HG03558 (cell line): ENCODE results near the gene PDE6B.

Experiments
- ATAC-seq: cut with Tn5 transposase; IDR thresholded peaks from one replicate; pipeline ENCODE4 v1.9.1; 2021; ENCODE audit warnings: moderate number of reproducible peaks; ENCODE audit not compliant: unreplicated experiment; ENCODE audit errors: extremely low read depth

Gene PDE6B

DNA sequence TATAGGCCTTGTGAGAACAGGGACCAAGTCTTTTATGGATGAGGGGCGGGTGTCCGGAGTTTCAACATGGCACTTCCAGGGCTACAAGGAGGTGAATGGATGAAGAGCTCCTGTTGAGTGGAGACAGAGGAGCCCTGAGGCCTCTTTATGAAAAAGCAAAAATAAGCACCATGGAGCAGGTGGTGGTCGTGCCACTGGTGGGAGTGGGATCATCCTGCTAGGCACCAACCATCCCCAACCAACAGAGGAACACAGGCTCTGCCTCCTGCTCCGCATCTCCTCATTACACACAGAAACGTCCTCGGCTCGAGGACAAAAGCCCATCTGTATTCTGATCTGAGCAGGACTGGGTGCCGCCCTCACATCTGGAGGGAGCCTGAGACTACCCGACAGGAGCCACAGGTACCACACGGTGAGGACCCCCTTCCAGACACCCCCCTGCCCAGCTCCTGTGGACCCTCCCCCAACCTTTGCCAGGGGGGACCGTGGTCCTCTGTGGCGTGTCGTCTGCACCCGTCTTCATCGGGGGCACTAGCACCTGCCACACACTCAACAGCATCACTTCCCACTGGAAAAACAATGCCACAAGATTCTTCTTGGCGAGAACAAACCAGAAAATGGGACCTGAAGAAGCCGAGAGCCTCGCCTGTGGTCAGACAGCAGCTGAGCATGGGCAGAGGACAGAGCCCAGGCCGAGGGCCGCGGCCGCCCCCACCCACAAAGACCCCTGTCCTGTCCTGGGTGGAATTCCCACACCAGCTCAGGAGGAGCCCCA, 3.9 kb upstream of the PDE6B start:
- ATAC-seq, result no peak

DNA sequence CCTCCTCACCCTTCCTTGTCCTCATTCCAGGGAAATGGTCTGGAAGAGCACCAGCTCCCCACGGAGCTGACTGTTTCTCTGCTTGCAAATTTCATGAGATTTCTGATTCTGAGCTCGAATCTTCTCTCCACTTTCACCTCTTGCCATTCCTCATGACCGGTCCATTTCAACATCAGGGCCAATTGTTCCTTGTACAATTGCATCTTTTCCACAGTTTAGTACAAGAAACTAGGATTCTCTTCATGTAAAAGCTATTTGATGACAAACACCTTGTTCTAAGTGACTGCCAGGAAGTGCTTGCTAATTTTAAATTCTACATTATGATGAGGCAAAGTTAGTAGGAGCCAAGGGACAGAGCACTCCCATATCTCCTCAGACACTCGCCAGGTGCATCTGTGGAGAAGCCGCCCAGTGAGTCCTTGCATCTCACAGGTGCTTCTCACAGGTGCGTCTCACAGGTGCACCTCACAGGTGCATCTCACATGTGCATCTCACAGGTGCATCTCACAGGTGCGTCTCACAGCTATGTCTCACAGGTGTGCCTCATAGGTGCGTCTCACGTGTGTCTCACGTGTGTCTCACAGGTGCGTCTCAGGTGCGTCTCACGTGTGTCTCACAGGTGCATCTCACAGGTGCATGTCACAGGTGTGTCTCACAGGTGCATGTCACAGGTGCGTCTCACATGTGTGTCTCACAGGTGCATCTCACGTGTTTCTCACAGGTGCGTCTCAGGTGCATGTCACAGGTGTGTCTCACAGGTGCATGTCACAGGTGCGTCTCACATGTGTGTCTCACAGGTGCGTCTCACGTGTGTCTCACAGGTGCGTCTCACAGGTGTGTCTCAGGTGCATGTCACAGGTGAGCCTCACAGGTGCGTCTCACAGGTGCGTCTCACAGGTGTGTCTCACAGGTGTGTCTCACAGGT, 3.0 kb upstream of the PDE6B start:
- no peak for ATAC-seq

DNA sequence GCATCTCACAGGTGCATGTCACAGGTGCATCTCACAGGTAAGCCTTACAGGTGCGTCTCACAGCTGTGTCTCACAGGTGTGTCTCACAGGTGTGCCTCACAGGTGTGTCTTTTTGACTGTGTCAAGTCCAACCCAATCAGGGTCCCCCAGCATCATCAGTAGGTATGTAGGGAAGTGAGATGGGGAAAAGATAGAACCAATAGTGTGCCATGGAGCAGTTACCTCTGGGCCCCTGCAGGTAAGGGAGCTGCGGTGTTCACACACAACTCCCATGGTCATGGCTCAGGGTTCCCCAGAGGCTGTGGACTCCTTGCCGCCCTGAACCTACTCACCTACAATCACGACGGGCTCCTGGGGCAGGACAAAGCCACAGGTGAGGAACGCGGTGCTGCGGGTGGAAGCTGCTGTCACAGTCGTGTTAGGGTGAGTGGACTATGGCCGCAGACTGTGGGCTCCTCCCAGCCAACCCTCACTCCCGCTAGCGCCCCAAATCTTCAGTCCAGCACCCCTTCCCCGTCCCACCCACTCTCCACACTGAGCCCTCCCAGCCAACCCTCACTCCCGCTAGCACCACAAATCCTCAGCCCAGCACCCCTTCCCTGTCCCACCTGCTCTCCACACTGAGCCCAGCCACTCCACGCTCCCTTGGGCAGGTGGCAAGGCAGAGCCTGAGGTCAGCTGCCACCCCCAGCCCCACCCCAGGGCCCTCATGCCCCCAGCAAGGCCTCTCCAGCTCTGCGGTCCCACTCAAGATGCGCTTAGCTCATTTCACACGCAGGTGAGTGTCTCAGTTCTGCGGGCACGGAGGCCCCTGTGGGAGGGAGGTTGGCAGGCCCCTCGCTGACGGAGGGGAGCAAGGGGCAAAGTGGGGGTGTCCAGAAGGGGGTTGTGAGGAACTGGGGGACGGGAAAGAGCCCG, 2.1 kb upstream of the PDE6B start:
- ATAC-seq, result no peak

DNA sequence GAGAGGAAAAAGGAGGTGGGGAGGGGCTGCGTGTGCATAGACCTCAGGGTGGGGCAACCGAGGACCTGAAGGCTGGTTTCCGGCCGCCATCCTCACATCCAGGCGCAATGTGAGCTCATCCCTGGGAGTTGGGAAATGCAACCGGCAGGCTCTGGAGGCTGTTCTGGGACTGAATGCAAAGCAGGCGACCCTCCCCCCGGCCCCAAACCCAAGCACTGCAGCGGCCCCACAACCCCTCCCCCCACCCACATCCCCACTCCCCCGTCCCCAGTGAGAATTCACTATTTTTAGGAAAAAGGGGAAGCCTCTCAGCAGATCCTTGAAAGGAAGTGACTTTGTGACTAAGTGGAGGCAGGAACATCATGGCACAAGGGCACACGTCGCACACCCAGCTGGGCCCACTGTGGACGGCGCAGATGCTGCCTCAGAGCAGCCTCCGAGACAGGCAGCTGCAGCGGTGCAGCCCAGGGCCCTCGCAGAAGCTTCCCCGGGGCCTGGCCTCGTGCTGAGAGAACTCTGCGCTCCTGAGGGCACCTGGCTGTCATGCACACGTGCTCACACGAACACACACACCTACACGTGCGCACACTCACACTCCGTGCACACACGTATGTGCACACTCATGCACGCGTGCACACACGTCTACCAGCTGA, 1.3 kb upstream of the PDE6B start:
- ATAC-seq, result no peak

DNA sequence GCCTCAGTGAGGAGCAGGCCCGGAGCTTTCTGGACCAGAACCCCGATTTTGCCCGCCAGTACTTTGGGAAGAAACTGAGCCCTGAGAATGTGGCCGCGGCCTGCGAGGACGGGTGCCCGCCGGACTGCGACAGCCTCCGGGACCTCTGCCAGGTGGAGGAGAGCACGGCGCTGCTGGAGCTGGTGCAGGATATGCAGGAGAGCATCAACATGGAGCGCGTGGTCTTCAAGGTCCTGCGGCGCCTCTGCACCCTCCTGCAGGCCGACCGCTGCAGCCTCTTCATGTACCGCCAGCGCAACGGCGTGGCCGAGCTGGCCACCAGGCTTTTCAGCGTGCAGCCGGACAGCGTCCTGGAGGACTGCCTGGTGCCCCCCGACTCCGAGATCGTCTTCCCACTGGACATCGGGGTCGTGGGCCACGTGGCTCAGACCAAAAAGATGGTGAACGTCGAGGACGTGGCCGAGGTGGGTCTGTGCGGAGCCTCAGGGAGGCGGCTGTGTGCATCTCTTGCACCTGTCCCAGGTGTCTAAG, 323 bp downstream of the PDE6B start:
- no peak for ATAC-seq

DNA sequence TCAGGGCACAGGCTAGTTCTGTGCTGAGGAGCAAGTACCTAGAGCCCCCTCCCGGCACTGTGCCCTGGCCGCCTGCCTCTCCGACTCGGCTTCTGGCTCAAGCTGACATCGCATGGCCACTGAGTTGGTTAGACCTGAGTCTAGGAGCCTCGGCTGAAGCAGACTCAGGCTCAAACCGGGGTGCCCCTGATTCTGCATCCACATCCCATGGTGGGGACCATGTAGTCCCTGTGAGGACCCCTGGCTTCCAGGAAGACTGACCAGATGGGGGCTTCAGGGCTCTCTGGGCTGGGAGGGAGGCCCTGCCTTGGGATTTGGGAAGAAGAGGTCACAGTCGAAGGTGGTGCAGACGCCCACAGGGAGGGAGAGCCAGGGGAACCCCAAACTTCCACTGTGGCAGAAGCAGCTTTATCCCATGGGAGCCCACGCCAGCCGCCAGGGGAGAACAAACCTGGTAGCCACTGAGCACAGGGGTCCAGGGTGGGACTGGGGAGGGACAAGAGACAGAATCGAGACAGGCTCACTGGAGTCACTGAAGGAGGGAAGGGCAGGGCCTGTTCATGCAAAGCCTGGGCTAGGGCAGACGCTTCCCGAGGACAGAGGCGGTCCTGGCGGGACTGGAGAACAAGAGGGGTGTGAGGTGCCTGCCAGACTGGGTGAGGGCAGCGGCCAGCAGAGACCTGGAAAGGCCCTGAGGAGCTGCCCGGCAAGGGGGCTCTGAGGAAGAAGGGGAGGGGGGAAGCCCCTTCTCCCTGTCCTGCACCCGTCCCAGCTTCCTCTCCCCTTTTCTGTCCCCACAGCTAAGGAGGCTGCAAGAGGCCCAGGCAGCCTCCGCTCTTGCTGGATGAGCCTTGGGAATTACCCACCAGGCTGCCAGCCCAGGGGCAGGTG, 1.1 kb downstream of the PDE6B start:
- ATAC-seq, result no peak

DNA sequence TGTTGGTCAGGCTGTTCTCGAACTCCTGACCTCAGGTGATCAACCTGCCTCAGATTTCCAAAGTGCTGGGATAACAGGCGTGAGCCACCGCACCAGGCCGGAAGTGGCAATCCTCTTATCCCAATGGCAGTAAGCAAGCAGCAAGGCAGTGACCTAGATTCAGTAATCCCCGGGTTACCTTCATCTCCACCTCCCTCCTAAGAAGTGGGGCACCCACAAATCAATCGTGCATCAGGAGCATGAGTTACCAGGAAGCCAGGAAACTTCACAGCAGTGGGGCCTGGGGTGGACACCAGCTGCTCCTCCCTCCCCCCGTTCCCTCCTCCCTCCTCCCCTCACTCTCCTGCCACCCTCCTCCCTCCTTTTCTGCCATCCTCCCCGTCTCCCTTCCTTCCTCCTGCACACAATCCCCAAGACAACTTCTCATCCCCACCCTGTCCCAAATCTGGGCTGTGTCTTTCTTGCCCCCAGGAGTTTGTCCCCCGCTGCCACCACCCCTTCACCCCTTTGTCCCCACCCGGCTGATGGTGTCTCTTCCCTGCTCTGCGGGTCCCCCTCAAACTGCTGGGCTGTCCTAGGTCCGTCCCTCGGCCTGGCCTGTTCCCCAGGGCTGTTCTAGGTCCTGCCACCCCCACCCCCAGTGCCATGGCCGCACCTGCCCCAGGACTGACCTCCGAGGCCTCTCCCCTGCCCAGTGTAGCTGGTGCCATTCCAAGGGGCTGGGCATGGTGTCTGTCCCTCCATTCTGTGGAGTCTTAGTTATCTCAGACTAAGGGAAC, 2.2 kb downstream of the PDE6B start:
- ATAC-seq, result no peak

DNA sequence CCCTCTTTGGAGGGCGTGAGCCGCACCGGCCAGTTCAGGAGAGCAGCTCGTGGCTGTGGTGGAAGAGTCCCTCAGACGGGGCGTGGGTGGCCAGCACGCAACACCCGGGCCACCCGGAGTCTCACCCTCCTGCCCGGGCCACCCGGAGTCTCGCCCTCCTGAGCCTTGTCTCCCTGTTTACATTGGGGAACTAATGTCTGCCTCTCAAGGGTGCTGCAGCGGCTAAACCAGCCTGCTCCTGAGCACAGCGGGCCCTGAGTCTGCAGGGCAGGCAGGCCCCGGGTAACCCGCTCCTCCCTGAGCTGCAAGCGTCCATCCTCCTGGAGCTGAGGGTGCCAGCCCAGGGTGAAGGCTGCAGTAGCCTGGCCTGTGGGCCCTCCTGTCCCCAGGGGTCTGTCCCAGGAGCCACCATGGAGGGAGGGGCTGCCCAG, 3.0 kb downstream of the PDE6B start:
- ATAC-seq, result no peak

DNA sequence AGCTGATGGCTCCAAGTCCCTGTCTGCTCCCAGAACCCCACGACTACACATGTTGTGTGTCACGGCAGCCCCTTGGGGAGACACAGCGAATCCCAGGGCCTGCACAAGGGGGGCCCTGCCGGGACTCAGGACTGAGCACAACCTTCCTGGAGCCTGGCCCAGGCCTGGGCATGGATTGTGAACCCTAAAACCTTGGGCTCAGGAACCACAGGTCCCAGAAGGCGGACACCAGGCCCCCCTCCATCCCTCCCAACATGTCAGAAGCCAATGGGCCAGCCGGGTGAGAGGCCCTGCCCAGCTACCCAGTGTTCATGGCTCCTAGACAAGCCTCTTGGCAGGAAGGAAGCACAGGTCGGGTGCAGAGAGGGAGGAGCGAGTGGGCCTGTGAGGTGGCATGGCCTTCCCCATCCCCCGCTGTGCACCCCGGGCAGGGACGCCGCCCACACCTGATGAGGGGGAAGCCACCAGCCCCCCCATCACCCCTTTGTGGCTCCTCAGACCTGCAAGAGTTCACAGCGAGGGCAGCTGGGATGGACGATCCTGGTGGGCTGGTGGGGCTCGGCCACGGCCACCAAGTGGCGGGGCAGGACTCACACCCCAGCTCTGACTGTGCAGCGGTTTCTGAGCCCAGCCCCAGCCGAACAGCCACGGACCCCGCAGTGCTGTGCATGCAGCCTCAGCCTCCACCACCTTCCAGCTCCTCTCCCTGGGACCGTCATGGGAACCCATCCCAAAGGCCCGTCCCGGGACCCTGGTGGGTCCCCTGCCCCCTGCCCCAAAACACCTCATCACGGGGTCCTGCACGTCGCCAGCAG, 3.7 kb downstream of the PDE6B start:
- no peak for ATAC-seq

DNA sequence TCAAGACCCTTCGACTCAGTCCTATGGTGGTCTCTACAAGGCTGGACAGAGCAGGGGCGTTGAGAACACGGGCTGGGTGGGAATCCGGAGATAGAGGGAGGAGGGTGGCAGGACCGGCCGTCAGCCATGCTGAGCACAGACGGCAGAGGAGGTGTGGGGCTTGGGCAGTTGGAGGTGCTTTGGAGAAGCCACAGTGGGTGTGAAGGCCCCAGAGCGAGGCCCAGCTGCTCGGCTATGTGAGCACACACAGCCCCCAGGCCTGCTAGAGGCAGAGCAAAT, 4.2 kb downstream of the PDE6B start:
- no peak for ATAC-seq

DNA sequence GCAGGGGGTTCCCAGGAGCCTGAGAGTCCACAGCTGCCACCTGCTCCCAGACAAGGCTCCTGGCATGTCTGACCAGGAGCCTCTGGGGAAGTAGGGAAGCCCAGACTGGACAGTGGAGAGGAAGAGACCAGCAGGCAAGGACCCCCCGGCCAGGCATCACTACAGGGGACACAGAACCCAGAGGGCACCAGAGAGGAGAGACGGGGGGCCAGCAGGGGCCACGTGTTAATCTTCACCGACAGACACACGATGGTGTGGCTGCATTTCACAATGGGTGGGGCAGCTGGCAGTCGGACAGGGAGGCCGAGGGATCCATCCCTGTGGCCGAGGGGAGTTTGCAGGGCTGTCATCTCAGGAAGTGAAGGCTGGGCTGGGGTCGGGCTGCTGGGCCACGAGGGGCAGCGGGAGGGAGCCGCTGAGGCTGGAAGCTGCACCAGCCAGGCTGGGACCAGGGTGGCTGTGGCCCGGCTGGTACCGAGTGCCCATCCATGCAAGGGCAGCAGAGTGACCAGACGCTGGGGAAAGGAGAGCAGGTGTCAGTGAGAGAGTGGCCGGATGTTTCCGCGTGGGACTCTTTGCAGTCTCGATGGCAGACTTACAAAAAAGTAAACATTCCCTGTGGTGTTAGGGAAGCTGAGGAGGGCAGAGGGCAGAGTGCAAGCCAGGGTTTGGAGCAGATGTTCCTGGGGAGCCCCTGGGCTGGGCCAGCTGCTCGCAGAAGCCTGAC, 4.7 kb downstream of the PDE6B start:
- no peak for ATAC-seq

DNA sequence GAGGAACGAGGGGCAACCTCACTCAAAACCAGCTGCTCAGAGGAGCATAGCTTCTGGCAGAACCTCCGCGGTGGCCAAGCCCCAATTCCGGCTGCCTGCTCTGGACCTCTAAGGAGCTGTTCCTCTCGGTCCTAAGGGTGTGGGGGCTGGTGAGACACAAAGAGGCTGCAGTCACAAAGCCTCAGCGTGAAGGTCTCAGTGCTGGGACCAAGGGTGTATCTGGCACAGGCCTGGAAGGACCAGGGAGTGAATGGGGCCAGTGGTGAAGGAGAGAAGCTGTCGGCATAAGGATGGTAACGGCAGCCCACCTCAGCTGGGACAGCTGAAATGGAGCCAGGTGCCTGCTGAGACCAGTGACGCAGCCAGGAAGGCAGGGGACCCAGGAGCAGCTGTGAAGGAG, 5.3 kb downstream of the PDE6B start:
- no peak for ATAC-seq

DNA sequence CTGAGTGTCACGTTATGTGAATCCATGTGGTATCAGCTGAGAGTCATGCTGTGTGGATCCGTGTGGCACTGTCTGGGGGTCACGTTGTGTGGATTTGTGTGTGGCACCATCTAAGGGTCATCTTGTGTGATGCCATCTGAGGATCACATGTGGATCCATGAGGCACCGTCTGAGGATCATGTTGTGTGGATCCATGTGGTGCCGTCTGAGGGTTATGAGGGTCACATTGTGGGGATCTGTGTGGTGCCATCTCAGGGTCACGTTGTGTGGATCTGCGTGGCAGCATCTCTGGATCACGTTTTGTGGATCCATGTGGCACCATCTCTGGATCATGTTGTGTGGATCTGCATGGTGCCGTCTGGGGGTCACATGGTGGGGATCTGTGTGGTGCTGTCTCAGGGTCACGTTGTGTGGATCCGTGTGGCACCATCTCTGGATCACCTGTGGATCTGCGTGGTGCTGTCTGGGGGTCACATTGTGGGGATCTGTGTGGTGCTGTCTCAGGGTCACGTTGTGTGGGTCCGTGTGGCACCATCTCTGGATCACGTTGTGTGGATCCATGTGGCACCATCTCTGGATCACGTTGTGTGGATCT, 6.9 kb downstream of the PDE6B start:
- no peak for ATAC-seq

DNA sequence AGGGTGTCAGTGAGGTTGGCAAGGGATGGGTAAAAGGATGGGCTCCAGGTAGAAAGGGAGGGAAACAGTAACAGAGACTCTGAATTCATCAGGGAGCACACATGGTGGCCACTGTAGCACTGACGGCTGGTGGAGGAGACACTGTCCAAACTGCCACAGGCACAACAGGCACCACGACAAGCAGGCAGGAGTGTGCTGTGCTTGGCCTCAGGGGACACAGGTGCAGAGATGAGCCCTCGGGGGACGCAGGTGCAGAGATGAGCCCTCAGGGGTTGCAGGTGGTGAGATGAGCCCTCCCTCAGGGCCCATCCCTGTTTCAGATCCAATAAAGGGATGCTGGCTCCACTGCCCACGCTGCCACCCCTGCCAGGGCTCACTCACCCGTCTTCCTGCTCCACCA, 7.6 kb downstream of the PDE6B start:
- ATAC-seq, result no peak

DNA sequence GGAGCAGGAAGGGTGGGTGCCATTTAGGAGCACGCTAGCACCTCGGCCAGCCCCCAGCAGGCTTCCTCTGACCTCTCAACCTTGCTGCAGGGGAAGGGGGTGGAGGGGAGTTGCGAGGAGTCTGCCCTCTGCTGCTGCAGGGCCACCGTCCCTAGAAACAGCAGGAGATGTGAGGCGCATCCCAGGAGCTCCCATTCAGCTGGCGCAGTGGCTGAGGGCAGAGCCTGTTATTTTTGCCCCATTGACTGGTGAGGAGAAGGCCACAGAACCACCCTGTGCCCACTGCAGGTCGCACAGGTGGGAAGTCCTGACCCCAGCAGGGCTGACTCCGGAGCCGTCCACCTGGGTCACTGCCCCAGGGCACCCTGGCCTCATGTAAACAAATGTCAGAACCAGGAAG, 8.0 kb downstream of the PDE6B start:
- ATAC-seq, result no peak

DNA sequence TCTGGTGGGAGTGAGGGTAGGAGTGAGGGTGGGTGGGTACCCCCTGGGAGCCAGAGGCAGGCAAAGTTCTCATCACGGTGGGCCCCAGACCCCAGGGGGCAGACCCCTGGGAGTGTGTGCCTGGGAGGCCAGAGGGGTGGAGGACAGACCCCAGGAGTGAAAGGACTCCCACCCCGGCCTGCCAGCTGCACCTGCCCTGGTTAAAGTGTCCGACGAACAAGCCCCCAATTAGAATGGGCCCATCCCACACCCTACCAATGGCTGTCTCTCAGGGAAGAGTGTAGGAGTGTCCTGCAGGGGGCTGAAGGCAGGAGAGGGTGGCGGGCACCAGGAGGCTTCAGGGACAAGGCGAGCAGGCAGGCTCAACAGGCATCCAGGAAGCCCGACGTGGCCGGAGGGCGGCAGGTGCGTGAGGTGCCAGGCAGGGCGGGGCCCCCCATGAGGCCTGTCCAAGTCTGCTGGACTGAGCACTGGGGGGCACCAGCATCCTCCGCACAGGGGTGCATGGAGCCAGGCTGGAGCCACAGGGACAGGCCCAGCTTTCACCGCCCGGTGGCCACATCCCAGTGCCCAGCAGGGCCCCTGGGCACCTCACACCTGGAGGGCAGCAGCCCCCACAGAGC, 8.7 kb downstream of the PDE6B start:
- ATAC-seq, result no peak
